GM18870 (cell line): ENCODE measurements around the gene RAB7B.
"Not testable (repeated sequence)": the region's sequence is repeated elsewhere in the genome, so short reads cannot be mapped to it uniquely, and the experiment has no call there.

Source experiments
- ATAC-seq: cut with Tn5 transposase; IDR thresholded peaks from one replicate; pipeline ENCODE4 v1.9.1; 2021; ENCODE audit warnings: moderate library complexity; ENCODE audit not compliant: unreplicated experiment

RAB7B gene

DNA sequence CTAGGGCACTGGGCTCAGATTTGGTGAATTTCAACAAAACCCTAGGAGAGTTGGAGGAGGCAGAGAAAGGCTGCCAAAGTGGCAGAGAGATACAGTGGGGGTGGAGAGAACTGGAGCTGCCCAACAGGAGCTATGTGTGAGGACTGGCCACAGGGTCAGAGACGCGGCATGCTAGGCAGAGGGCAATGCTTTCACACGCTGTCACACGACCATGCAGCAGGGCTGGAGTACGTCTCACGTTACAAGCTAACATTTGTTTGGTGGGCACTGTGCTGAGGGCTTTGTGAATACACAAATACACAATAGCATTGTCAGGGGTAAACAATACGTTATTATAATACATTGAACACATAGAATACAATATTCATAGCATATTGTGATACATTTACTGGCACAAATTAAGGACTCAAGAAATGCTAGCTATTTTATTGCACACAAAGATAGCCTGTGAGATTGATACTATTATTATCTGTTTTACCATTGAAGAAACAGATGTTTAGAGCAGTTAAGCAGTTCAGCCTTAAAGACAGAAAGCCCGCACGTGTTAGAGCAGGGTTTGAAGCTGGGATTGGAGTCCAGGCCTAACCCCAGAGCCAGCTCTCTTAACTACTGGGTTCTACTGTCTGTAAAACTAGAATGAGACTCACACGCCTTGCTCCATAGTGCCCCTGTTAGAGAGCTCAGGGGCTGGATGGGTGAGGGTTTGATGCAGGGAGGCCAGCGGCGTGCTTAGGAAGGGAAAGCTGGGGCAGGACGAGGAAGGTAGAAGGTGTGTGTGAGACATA lies 4.5 kb downstream of the RAB7B start:
- ATAC-seq: no peak

DNA sequence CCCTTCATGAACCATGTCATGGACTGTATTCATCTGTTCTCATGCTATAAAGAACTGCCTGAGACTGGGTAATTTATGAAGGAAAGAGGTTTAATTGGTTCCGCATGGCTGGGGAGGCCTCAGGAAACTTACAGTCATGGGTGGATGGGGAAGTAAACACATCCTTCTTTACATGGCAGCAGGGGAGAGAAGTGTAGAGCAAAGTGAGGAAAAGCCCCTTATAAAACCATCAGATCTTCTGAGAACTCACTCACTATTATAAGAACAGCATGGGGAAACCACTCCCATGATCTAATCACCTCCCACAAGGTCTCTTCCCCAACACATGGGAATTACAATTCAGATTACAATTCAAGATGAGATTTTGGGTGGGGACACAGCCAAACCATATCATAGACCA lies 6.6 kb downstream of the RAB7B start:
- ATAC-seq: not testable (repeated sequence)

DNA sequence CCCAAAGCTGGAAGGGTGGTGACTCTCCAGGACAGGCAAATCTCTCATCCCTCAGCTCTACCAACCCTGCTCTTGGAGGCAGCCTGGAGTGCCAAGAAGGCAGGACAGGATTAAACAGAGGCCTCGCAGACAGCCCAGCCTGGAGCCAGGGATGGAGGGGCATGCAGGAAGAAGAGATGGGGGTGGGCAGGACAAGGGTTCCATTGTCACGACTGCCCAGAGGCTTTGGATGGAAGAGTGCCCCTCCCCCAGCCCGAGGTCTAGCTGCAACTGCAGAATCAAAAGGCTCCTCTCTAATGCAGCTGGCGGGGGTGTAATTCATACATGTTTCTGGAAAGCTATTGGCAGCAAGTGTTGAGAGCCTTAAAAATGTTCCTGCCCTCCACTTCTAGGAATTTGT lies 8.8 kb downstream of the RAB7B start:
- no peak for ATAC-seq

DNA sequence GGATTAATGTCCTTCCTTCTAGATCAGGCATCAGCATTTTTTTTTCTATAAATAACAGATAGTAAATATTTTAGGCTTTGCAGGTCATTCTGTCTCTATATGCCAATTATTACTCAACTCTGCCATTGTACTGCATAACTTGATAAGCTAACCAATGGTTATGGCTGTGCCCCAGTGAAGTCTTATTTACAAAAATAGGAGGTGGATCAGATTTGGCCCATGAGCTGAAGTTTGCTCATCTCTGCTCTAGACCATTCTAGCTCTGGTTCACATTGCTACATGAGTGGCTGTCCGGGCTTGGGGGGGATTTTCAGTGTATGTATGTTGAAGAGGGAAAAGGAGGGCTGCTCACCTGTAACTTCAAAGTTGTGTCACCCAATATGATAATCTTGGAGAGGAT lies 10.1 kb downstream of the RAB7B start:
- no peak for ATAC-seq

DNA sequence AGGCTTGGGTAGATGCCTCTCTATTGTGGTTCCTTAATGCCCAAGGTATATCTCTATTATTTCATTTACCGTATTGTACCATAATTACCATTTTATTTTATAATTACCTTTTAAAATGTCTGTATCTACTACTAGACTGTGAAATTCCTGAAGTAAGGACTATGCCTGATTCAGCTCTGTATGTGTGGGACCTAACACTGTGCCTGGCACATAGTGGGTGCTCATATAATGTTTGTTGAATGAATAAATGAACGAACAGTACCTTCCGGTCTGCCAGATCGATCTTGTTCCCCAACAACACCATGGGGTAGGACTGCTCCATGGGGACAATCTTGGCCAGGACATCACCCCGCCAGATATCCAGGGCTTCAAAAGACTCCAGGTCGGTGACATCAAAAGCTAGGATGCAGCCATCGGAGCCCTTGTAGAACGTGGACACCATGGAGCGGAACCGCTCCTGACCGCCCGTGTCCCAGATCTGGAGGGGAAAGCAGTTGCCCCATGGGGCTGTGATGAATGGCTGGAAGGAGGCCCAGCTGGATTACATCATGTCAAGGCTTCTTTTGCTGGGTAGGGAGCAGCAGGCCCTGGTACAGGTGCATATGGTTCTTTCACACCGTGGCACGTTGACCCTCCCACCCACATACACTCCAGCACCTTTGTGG lies 10.8 kb downstream of the RAB7B start:
- no peak for ATAC-seq

DNA sequence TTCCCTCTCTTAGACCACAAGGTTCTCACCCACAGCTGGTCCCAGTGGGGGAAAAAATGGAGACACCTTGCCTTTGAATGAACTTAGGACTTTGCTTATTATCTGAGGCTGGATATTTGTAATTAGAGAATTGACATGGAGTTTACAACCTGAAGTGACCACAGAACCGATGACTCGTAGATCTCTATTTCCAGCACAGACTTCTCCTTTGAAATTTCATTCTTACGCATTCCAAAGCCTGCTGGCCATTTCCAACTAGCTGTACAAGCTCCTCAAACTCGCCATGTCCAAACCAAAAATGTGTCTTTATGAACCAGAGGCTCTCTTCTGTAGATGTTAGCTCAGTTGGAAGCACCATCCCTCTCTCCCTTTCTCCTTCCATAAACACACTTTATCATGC lies 12.0 kb downstream of the RAB7B start:
- no peak for ATAC-seq

DNA sequence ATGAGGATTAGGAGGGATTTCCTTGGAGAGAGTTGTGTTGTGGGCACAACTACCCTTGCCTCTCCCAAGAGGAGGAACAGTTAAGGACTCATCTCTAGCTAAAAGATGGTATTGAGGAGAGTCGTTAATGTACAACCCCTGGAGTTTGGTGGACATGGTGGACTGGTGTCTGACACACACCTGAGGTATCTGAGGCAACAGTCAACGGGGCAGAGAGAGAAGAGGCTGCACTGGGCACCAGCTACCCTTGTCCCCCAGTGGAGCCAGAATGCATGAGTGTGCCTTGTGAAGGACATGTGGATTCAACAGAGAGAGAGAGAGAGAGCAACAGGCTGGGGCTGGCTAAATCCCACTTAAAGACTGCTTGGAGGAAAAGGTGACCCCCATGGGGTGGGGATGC lies 13.0 kb downstream of the RAB7B start:
- no peak for ATAC-seq

DNA sequence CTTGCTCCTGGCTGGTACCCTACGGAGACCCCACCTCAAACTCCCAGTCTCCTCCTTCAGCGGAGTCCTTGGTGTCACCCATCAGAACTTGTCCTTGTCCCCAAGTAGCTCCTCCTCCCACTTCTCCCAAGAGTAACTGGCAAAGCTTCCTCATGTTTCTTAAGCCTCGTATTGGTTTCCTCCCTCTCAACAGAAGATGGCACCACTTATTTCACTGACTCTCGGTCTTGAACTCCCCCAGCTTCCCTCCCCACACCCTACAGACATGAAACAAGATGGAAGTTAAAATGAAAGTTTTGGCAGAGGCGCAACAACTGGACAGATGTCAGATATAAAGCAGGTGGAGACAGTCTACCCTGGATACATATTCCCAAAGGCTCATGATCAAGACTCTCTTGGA lies 13.4 kb downstream of the RAB7B start:
- ATAC-seq: no peak

DNA sequence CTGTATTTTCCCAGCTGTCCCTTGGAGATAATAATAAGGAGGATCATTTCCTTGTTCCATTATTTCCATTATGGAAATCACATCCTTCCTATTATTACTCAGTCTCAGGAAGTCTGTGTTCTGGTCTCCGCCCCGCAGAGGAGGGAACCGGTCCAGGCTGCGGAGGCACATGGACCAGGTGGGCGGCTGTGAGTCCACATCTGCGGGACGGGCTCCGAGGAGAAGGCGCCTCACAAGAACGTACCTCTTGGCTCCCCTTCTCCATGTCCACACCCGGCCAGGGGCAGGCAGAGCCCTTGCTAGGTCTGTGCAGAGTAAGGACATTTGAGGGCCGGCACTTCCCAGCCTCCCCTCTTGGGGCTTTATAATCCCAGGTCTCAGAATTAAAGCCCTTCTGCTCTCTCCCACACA lies 14.6 kb downstream of the RAB7B start:
- no peak for ATAC-seq

DNA sequence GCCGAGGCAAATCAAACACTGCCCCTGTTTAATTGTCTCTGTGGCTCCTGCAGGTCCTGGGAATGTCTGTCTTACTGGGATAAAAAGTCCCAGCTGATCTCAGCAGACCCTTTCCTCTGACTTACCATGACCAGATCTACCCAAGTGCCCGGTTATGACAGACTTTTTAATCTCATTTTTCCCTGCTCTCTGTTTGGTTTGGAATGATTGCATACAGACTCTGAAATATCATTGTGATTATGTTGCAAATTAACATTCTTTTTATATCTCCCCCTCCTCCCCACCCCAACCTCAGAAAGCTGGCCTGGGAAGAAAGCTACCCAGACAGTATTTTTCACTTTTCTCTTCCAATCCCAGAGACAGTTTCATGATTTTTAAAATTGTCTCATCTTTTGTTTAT lies 16.3 kb downstream of the RAB7B start:
- ATAC-seq: no peak

DNA sequence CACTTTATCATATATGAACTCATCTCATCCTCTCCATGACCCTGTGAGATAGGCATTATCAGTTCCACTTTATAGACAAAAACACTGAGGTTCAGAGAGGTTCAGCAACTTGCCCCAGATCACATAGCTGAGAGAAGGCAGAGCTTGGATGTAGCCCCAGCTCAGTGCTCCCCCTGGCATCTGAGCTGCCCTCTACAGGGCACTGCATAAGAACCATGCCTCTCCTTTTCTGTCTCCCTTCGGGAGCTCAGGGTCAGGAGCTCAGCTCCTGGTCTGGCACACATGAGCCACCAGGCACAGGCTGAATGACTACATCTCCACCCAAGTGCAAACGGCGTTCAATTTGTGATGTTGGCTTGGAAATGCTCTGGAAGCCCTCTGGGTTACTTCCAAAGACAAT lies 16.9 kb downstream of the RAB7B start:
- ATAC-seq: no peak

DNA sequence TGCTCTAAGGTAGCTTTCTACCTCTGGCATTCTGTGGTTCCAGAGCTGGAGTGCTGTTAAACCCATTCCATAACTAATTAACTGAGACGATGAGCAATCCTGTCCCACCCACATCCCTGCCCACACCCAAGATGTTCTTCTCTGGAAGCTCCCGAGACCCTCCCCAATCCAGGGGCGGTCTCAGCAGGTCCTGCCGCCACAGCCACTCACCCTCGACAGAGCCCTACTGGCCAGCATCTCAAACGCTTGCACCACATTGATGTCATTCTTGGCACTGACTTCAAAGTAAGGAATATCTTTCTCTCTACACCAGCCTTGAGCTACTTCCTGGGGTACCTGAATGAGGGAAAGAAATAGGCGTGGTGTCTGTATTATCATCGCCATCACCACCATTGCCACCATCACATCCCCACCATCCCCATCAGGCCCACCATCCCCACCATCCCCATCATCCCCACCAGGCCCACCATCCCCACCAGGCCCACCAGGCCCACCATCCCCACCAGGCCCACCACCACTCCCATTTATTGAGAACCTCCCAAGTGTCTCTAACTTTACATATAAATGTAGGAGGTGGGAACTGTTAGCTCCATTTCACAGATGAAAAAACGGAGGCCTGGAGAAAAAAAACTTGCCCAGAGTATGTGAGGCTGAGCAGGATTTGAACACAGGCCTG lies 17.7 kb downstream of the RAB7B start:
- no peak for ATAC-seq

DNA sequence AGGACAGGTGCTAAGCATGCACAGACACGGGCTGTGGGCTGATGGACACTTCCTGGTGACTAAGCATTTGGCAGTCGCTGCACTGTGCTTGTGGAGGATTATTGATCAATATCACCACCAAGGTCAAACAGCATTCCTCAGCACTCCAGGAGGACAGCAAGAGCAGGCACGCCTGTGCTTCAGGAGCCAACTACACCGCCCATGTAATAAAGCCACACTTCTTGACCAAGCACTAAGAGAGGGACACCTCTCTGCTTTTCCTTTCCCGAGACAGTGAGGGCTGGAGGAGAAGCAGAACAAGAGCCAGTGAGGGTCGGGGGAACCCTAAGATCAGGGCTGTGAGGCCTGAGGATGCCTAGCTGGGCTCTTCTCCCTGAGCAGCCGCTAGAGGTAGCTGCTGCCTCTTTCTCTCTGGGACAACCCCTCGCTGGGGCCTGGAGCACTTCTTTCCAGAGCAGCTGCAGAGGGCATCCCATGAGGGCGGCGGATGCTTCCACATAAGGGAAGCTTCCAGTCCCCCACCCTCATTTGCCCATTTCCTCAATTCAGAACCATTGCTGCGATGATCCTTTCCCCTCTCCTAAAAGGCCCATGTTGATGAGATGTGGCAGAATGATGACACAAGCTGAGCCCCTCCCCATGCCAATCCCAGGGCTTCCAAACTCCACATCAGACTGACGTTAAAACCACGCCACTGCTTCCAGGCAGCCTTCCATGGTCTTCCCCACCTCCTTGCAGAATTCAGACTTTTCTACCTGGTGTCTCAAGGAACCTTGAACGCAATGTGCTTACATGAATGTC lies 19.1 kb downstream of the RAB7B start:
- no peak for ATAC-seq

DNA sequence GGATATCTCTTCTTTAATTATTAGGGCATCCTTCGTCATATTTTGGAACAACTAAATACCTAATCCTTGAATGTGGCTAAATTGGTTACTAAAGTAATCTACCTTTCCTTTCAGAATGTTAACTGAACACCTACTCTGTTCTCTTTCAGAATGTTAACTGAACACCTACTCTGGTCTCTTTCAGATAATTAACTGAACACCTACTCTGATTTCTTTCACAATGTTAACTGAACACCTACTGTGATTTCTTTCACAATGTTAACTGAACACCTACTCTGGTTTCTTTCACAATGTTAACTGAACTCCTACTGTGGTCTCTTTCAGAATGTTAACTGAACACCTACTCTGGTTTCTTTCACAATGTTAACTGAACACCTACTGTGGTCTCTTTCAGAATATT lies 21.9 kb downstream of the RAB7B start:
- ATAC-seq: no peak

DNA sequence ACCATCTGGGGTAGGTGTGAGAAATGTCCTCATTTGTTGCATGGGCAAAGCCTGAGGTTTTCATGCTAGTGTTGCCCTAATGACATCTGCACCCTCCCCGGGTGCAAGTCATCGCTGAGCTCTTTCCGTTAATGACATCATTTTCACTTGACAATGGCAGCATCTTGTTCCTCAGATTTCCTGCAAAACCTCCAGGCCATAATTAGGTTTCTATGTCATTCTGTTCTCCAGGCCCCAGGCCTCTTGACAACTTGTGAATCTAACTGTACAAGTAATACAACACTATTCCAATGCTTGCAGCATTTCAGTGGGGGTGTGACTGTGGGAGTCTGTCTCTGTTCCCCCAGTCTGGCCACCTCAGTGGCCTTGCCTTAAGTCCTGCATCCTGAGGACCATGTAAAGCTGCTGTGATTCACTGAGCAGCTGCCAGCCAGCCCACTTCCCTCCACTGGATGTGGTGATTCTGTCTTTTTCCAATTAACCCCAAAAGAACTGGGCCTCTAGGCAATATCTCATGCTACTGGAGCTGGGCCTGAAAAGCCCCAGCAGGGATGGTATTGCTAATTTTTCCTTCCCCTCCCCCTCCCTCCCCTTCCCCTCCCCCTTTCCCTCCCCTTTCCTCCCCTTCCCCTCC lies 22.8 kb downstream of the RAB7B start:
- no peak for ATAC-seq

DNA sequence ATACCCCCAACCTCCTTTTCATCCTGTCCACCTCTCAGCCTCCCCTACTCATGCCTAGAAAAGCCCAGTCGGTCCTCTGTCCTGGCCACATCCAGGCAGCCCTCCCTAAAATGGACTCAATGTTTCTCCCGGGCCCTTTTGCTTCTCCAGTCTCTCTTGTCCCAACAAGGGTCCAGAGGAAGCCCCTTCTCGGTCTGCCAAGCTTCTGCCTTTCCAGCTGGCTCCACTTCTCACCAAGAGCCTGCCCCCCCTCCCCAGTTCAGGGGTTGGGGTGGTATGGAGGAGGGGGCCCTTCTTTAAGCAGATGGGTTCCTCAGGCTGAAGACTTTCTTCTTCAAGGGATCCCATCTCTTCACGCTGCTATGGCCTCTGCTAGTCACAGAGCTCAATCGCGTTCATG lies 23.9 kb downstream of the RAB7B start:
- no peak for ATAC-seq

DNA sequence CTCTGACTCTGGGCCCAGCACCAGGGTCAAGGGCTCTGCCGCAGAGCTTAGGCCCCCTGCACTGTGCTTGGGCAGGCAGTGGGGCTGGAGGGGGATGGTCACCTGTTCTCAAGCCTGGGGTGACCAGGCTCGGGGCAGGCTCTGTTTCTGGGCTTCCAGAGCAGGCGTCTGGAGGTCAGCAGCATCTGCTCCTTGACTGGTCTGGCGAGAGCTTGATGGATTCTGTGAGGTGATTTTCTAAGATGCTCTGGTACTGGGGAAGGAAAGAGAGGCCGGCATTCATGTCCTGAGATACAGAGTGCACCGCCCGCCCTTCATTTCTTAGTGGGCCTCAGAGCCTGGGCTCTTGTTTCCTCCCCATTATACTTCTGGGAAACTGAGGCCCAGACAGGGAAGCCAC lies 24.5 kb downstream of the RAB7B start:
- ATAC-seq: no peak

DNA sequence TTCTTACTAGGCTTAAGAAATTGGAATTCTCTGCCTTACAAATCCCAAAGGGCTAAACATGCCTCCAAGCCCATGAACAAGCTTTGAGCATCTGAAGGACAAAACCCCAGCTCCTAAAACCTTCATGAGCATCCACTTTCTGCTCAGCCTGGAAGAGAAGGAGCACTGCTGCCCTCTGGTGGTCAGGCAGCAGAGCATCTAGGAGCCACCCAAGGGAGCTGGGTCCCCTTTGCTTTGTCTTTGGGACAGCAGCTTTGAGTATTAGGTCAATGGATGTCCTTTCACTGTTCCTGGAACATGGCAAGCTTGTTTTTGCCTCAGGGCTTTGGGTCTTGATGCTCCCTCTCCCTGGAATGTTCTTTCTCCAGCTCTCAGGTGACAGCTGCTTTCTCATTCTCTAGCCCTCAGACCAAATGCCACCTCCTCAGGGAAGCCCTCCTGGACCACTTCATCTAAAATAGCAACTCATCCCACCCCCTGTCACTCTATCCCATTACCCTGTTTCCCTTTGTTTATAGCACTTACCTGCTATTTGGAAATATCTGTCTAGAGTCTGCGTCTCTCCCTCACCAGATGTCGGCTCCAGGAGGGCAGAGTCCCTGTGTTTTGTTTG lies 25.7 kb downstream of the RAB7B start:
- no peak for ATAC-seq

DNA sequence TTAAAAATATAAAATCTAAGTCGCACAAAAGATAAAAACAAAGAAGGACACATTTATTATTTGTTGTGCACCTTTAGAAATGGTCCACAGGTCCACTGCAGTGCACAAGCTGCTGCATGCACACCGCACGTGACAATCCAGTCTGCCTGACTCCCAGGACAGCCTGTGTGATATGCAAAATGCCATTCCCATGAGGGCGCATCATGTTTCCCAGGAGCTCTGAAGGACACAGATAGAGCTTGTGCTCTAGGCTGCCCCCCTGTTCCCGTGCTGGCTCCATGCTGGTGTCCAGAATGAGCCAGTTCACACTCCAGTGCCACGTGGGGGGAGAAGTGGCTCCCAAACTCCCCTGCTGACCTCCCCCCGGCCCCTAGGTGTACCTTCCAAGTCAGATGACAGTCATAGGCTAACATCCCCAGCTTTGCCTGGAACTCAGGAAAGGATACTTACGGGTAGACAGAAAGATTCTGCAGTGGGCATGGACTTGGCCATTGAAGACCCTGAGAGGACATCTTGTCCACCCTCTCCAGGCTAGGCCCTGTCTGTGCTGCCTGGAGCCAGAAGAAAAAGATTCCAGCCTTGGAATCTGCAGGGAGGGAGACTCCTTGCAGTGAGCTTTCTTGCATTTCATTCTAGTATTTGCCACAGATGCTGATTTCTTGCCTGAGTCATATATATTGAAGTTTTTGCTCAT lies 26.3 kb downstream of the RAB7B start:
- no peak for ATAC-seq

DNA sequence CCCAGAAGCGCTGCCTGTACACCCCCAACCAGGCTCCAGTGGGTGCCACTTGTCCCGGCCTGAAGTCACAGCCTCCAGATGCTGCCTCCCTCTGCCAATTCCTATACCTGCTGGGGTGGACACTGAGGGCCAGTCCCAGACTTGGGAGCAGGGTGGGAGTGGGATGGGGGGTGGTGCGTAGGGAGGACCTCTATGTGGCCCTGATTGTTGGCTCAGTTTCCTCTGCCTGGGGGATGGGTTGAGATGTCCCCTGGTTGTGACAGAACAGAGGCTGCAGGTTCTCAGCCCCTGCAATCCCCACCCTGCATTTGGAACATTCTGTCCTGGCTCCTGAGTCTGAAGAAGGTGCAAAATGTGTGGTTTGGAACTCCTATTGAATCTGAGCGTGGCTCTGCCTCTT lies 27.2 kb downstream of the RAB7B start:
- ATAC-seq: no peak
